Subcutaneous adipose tissue (tissue), 4 donors: Measurements from ENCODE around the gene OXA1L. TPM values are rescaled to one million over a fixed set of nuclear protein-coding genes. Genes with fewer than 3 reads are reported as not detected.

Experiments used
- total RNA-seq, 4 donors: library from RNA; depleted of rRNA; stranded (reverse); fragments of >200 nt; gene quantifications; one replicate each; pipeline ENCODE4 v1.1.0, GENCODE V29; 2016
- TF ChIP-seq, protein P1 (sequence below): fragments of 450-650 bp; IDR thresholded peaks from one replicate; pipeline ENCODE4 v1.5.1; 2016; ENCODE audit warnings: low read depth, mild to moderate bottlenecking, control low read depth, antibody characterized with exemption, moderate library complexity

The OXA1L gene
- 100 to 1,000 TPM in 1 of 4 donors, 10 to 100 TPM in 3; 81.9 to 102 (median 87.5) TPM for total RNA-seq

DNA sequence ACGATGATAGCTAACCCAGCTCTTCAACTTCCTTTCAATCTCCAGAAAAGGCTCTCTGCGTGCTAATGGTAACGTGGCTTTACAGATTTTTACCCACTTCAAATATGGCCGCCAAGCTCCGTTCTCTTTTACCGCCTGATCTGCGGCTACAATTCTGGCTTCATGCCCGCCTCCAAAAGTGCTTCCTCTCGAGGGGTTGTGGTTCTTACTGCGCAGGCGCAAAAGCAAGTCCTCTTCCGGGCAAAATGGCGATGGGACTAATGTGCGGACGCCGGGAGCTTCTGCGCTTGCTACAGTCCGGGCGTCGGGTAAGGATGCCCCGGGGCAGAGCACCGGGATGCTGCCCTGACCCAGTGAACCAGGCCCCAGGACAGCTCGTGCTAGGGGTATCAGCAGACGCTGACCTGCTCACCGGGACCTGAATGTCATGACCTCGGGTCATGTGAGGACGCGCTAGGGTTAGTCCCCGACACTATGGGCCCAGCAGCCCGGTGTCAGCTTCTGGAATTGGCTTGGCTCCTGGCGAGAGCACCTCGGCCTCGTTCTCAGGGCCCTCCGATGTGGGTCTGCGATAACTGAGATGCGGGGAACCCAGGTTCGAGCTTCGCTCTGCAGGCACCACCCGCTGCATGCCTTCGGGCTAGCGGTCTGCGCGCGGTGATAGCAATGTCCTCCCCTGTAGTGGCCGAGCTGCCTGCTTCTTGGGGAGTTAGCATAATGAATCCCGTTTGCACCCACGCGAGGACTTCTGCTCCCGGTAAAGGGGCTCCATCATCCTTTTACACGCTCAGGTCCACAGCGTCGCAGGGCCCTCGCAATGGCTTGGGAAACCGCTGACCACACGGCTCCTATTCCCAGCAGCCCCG, at the start of gene OXA1L:
Gene OXA1L, plus strand, starts transcription at position 232 of the 866 bp plus-strand sequence. Its CDS starts 14 bp downstream, at position 246.
- TF ChIP-seq, protein P1, sequence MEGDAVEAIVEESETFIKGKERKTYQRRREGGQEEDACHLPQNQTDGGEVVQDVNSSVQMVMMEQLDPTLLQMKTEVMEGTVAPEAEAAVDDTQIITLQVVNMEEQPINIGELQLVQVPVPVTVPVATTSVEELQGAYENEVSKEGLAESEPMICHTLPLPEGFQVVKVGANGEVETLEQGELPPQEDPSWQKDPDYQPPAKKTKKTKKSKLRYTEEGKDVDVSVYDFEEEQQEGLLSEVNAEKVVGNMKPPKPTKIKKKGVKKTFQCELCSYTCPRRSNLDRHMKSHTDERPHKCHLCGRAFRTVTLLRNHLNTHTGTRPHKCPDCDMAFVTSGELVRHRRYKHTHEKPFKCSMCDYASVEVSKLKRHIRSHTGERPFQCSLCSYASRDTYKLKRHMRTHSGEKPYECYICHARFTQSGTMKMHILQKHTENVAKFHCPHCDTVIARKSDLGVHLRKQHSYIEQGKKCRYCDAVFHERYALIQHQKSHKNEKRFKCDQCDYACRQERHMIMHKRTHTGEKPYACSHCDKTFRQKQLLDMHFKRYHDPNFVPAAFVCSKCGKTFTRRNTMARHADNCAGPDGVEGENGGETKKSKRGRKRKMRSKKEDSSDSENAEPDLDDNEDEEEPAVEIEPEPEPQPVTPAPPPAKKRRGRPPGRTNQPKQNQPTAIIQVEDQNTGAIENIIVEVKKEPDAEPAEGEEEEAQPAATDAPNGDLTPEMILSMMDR = no peak

DNA sequence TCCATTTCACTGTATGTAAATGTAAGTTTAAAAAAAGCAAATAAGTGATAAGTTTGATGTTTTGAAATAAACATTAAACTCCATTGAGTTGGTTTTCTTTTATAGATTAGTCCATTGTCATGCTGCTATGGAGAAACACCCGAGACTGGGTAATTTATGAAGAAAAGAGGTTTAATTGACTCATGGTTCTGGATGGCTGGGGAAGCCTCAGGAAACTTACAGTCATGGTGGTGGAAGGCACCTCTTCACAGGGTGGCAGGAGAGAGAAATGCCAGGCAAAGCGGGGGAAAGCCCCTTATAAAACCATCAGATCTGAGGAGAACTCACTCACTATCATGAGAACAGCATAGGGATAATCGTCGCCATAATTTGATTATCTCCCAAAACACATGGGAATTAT, 48.4 kb upstream of the OXA1L start:
- TF ChIP-seq, protein P1 = no peak

DNA sequence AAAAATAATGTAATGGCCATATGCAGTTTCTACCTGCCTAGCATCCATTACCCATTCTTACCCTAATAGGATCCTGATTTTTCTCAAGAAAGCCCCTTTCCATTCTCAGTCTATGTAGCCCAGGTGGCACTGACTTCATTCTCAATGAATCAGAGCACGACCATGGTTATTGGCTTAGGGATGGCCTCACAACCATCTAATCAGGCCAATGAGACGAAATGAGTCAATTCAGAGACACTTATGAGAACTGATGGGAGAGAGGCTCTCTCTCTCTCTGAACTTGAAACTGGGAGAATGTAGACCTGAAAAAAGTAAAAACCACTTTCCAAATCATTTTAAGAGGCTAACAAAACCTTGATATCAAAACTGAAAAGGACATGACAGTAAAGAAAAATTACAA, 45.3 kb upstream of the OXA1L start:
- TF ChIP-seq, protein P1 = no peak

DNA sequence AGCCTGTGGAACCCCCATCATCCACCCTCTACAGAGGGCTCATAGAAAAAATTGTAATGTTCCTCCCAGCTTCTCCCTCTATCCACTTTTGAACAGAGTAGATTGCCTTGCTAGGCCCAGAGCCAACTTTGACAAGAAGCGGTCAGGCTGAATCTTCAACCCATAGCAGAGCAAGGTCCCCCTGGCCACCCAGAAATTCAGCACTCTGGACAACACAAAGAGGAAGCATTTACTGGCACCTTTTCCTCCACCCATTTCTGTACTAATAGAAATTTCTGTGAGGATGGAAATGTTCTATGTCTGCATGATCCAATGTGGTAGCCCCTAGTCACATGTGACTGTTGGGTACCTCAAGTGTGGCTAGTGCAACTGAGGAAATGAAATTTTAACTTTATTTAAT, 42.7 kb upstream of the OXA1L start:
- TF ChIP-seq, protein P1 = no peak

DNA sequence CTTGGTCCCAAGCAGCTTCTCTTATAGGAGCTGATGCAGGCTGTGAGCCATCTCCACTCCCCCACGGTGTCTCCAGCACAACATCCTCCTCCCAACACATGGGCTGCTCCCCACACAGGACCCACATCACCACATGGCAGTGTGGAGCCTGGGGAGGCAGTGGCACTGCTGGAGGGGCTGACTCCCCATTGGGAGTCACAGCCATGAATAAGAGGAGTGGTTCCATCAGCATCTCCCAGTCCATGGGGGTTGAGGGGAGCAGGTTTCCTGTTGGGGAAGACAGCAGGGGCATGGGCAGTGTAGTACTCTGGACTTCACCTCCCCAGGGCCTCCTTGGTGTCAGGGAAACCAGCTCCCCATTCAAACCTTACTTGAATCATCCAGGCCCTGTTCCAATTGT, 40.5 kb upstream of the OXA1L start:
- TF ChIP-seq, protein P1 = no peak

DNA sequence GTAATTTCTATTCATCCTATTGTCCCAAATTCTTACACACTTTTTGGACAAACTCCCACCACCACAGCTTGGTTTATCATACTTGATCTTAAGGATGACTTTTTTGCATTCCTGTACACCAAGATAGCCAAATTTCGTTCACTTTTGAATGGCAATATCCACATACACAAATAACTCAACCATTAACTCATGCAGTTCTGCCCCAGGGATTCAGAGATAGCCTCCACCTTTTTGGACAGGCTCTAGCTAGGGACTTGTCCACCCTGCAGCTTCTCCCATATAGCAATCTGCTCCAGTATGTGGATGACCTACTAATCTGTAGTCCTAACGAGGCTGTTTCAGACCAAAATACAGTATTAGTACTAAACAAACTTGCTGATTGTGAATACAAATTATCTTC, 32.7 kb upstream of the OXA1L start:
- TF ChIP-seq, protein P1 = no peak

DNA sequence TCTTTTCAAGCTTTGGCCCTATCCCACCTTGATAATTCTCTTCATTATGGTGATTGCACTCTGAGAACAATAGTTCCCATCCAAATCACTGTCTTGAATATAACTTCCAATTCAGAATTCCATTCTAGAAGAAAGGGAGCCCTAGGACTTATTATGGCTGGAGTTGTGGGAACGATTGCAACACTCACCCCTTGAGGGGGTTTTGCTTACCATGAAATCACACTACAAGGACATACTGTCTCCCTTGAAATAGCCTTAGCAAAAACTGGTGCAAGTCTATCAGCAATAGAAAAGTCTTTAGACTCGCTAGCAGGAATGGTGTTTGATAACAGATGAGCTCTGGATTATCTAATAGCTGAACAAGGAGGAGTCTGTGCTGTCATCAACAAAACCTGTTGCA, 31.4 kb upstream of the OXA1L start:
- TF ChIP-seq, protein P1 = no peak
